A549 (cell line): Measurements from ENCODE around the gene GABBR2. TPM values are rescaled to one million over a fixed set of nuclear protein-coding genes. Genes with fewer than 3 reads are reported as not detected.

Experiments
- ATAC-seq, 2 experiments: fragments of 200-7000 bp in 1 of 2; fragments of >200 bp in 1 of 2; cut with Nextera tagmentation in 1 of 2; cut with Tn5 transposase in 1 of 2; 3 replicates each; pipeline versions ENCODE4 v1.8.0 to v1.9.1; 2018 to 2020; ENCODE audit warnings: mild to moderate bottlenecking in 1 of 2, moderate library complexity in 1 of 2
- CTCF ChIA-PET: fragments of 300-600 bp; sonication (Branson Sonifier 250); formaldehyde crosslinking; extraction: SDS; loops from one replicate; lab custom pipeline; 2021; ENCODE audit warnings: antibody characterized with exemption, inconsistent platforms; lab: Yijun Ruan, JAX
- POLR2A ChIA-PET: fragments of 350-600 bp; formaldehyde crosslinking; extraction: SDS; loops from one replicate; lab custom pipeline; 2021; ENCODE audit warnings: antibody characterized with exemption, inconsistent platforms; lab: Yijun Ruan, JAX
- DNase-seq, 2 experiments: peaks; one replicate each; pipeline versions ENCODE4 v3.0.0 to v3.0.0-alpha.2; 2011 to 2016; ENCODE audit warnings: low read depth in 1 of 2, low spot score in 1 of 2
- FAIRE-seq: peaks from 2 replicates; lab custom pipeline; 2011; peaks lifted over from hg19 to GRCh38; lab: Jason Lieb, UNC
- H3K27ac ChIP-seq, 2 experiments: fragments of >200 bp; sonication (Bioruptor Twin); formaldehyde crosslinking; 3 replicates each; pipeline ENCODE4 v1.5.1; 2016 to 2017
- H3K4me1 ChIP-seq: fragments of >200 bp; sonication (Bioruptor Twin); formaldehyde crosslinking; 3 replicates; pipeline ENCODE4 v1.6.1; 2016
- H3K4me2 ChIP-seq: fragments of >200 bp; sonication (Bioruptor Twin); formaldehyde crosslinking; 3 replicates; pipeline ENCODE4 v1.6.1; 2016
- H3K4me3 ChIP-seq: fragments of >200 bp; sonication (Bioruptor Twin); formaldehyde crosslinking; 3 replicates; pipeline ENCODE4 v1.5.1; 2016
- H3K9me3 ChIP-seq: fragments of >200 bp; sonication (Bioruptor Twin); formaldehyde crosslinking; 3 replicates; pipeline ENCODE4 v1.6.1; 2016
- BCL3 ChIP-seq: fragments of >200 bp; sonication (Bioruptor Twin); formaldehyde crosslinking; IDR thresholded peaks from 3 replicates; pipeline ENCODE4 v1.6.1; 2016
- CBX8 ChIP-seq: fragments of 200-600 bp; sonication (generic); IDR thresholded peaks from 2 replicates; pipeline ENCODE4 v1.6.1; 2016
- CHD2 ChIP-seq: fragments of 150-350 bp; IDR thresholded peaks from 2 replicates; pipeline ENCODE4 v1.6.1; 2014; ENCODE audit warnings: low read length; ENCODE audit not compliant: partially characterized antibody
- CTCF ChIP-seq: fragments of >200 bp; sonication (Bioruptor Twin); formaldehyde crosslinking; IDR thresholded peaks from 3 replicates; pipeline ENCODE4 v1.5.1; 2016
- EHF ChIP-seq: fragments of 250-450 bp; sonication (Bioruptor Pico); IDR thresholded peaks from 2 replicates; pipeline ENCODE4 v1.5.0; 2020; ENCODE audit warnings: mild to moderate bottlenecking
- EHMT2 ChIP-seq: fragments of 200-600 bp; sonication (generic); IDR thresholded peaks from 2 replicates; pipeline ENCODE4 v1.6.1; 2016; ENCODE audit warnings: antibody characterized with exemption, low read depth, mild to moderate bottlenecking, moderate library complexity
- FOXS1 ChIP-seq: fragments of 250-450 bp; sonication (Bioruptor Pico); IDR thresholded peaks from 2 replicates; pipeline ENCODE4 v1.5.0; 2020; ENCODE audit warnings: mild to moderate bottlenecking, moderate library complexity
- GATA3 ChIP-seq: IDR thresholded peaks from 2 replicates; pipeline ENCODE4 v1.6.1; 2012; ENCODE audit warnings: borderline replicate concordance
- HEYL ChIP-seq: fragments of 250-450 bp; sonication (Bioruptor Pico); IDR thresholded peaks from 2 replicates; pipeline ENCODE4 v1.8.0; 2021; ENCODE audit warnings: mild to moderate bottlenecking, moderate library complexity
- KDM1A ChIP-seq: fragments of 200-600 bp; sonication (generic); IDR thresholded peaks from 2 replicates; pipeline ENCODE4 v1.6.1; 2016; ENCODE audit warnings: low read depth, mild to moderate bottlenecking
- KDM5A ChIP-seq: fragments of 200-600 bp; sonication (generic); IDR thresholded peaks from 2 replicates; pipeline ENCODE4 v1.6.1; 2016; ENCODE audit warnings: antibody characterized with exemption, mild to moderate bottlenecking
- MAX ChIP-seq: IDR thresholded peaks from 2 replicates; pipeline ENCODE4 v1.6.1; 2012
- MAZ ChIP-seq: fragments of 150-350 bp; IDR thresholded peaks from 2 replicates; pipeline ENCODE4 v1.6.1; 2014; ENCODE audit warnings: antibody characterized with exemption, low read depth, low read length, borderline replicate concordance
- NPAS2 ChIP-seq: fragments of 250-450 bp; sonication (Bioruptor Pico); IDR thresholded peaks from 2 replicates; pipeline ENCODE4 v1.8.0; 2022; ENCODE audit warnings: mild to moderate bottlenecking, moderate library complexity, borderline replicate concordance
- RNF2 ChIP-seq: fragments of 200-600 bp; sonication (generic); IDR thresholded peaks from 2 replicates; pipeline ENCODE4 v1.6.1; 2016; ENCODE audit warnings: low read depth, mild to moderate bottlenecking, antibody characterized with exemption, moderate library complexity, borderline replicate concordance
- SREBF2 ChIP-seq: fragments of 450-650 bp; IDR thresholded peaks from 2 replicates; pipeline ENCODE4 v1.6.1; 2014; ENCODE audit warnings: mild to moderate bottlenecking, moderate library complexity
- TFCP2L1 ChIP-seq: fragments of 250-450 bp; sonication (Bioruptor Pico); IDR thresholded peaks from 2 replicates; pipeline ENCODE4 v1.5.0; 2021; ENCODE audit warnings: mild to moderate bottlenecking
- TP53 ChIP-seq: fragments of 250-450 bp; sonication (Bioruptor Pico); IDR thresholded peaks from 2 replicates; pipeline ENCODE4 v1.5.0; 2021; ENCODE audit warnings: mild to moderate bottlenecking, moderate library complexity
- ZNF302 ChIP-seq: fragments of 250-450 bp; sonication (Bioruptor Pico); IDR thresholded peaks from 2 replicates; pipeline ENCODE4 v1.9.0; 2021; ENCODE audit warnings: inconsistent platforms, mild to moderate bottlenecking, moderate library complexity
- WGBS: methylation state at CpG from one replicate; pipeline ENCODE4 v1.1.6; 2017; ENCODE audit errors: missing lambda C conversion rate; 5-methylcytosine and 5-hydroxymethylcytosine counted together
- polyA plus RNA-seq, 4 experiments: library from polyadenylated mRNA; depleted of rRNA in 3 of 4; stranded (reverse); fragments of >200 nt; fragmentation: RNase III in 1 of 4; extraction: RNeasy Plus Mini Kit Qiagen cat#74134 plus additional on column Dnase treatment in 1 of 4; gene quantifications; 2 replicates in 3 of 4; 3 replicates in 1 of 4; pipeline ENCODE4 v1.2.3, GENCODE V29; 2011 to 2017
- TF ChIP-seq, protein P1 (sequence below): fragments of 250-450 bp; sonication (Bioruptor Pico); IDR thresholded peaks from 2 replicates; pipeline ENCODE4 v1.5.0; 2021; ENCODE audit warnings: mild to moderate bottlenecking, moderate library complexity, borderline replicate concordance

GABBR2 gene
- polyA plus RNA-seq, 2 of the 4 experiments (the other 2 are of a cell fraction): 0.08 to 0.57 TPM

DNA sequence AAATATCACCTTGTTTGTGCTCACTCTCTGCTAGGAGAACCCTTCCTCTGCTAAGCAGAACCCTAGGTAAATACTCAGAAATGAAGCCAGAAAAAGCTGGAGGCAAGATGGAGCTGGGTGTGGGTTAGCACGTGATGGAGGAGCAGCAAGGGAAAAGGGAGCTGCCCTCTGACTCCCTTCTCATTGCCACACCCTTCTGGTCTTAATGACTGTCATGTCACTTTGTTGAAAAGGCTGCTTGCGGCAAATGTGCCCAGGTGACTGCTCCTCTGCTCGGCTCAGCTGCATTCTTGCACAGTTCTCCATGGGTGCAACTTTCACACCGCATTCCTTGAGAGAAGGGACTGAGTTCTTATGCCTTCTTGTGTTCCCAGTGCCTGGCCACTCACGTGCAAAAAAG lies 416.9 kb downstream of the GABBR2 start:
- H3K4me1 ChIP-seq: no peaks in the 10 kb centered on the region
- no peak for FAIRE-seq
- ChIA-PET POLR2A (no interaction called here), CTCF (interaction anchor here (1.3 to 3.7 kb wide), 3 partner anchors 11 to 28 kb away, joined by 5 to 21 read pairs (median 6); no protein-coding TSS in a partner anchor)
- TF ChIP-seq FOXS1: no peak
- TF ChIP-seq SREBF2: no peak
- TF ChIP-seq CTCF: no peak
- TF ChIP-seq KDM5A: no peak
- no peak for TF ChIP-seq MAX
- TF ChIP-seq RNF2: no peak
- no peak for TF ChIP-seq TP53
- 42% methylated on average over 5 of the region's 5 CpGs for WGBS
- H3K4me2 ChIP-seq: no peak overlapping the region
- H3K4me3 ChIP-seq: no peak overlapping the region
- no peak for DNase-seq
- ATAC-seq: no peak
- H3K9me3 ChIP-seq: no peaks in the 10 kb centered on the region
- no peak overlapping the region for H3K27ac ChIP-seq

DNA sequence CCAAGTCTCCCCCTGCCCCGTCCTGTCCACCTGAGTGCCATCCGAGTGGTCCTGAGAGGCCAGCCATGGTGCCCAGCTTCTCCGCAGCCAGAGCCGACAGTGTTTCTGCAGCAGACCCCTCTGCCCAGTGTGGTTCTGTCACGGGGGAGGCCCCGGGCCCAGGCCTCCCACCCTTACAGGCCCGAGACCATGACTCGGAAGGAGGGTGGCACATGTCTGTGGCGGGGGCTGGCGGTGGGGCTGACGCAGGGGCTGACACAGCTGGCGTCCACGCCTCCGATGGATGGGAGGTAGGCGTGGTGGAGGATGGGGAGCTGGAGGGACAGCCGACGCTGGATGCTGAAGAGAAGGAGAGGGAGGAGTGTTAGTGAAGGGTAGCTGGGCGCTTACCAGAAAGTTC lies 418.3 kb downstream of the GABBR2 start:
- POLR2A ChIA-PET: no interaction called here
- no peaks in the 10 kb centered on the region for H3K9me3 ChIP-seq
- TF ChIP-seq MAX (no peak), KDM5A (no peak), ZNF302 (CRISPR knock-in tag) (no peak), NPAS2 (CRISPR knock-in tag) (no peak), GATA3 (no peak), CBX8 (no peak), EHF (CRISPR knock-in tag) (no peak), BCL3 (no peak), EHMT2 (no peak), HEYL (CRISPR knock-in tag) (no peak), CHD2 (no peak), KDM1A (no peak), TFCP2L1 (CRISPR knock-in tag) (no peak), MAZ (no peak), FOXS1 (no peak)
- TF ChIP-seq, protein P1, sequence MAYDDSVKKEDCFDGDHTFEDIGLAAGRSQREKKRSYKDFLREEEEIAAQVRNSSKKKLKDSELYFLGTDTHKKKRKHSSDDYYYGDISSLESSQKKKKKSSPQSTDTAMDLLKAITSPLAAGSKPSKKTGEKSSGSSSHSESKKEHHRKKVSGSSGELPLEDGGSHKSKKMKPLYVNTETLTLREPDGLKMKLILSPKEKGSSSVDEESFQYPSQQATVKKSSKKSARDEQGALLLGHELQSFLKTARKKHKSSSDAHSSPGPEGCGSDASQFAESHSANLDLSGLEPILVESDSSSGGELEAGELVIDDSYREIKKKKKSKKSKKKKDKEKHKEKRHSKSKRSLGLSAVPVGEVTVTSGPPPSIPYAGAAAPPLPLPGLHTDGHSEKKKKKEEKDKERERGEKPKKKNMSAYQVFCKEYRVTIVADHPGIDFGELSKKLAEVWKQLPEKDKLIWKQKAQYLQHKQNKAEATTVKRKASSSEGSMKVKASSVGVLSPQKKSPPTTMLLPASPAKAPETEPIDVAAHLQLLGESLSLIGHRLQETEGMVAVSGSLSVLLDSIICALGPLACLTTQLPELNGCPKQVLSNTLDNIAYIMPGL (CRISPR knock-in tag): no peak
- FAIRE-seq (no peak), ATAC-seq (no peak), DNase-seq (no peak)
- no peaks in the 10 kb centered on the region for H3K4me1 ChIP-seq
- 88% methylated on average over 16 of the region's 18 CpGs for WGBS
- H3K4me3 ChIP-seq: no peak overlapping the region
- H3K4me2 ChIP-seq: no peak overlapping the region
- CTCF ChIA-PET: interaction anchor here (0.8 to 3.7 kb wide), 4 partner anchors 9 to 484 kb away, joined by 3 to 21 read pairs (median 5); no protein-coding TSS in a partner anchor
- no peak overlapping the region for H3K27ac ChIP-seq
